DMS79 treated with DMSO at 0.1 percent for 48 hours (cell line): ENCODE data around the gene ALAS2.
A peak's percentile ranks its signal among the peaks of the same experiment; 100 is the strongest.
"Not testable (repeated sequence)": the region's sequence is repeated elsewhere in the genome, so short reads cannot be mapped to it uniquely, and the experiment has no call there.

ENCODE experiments used
- DNase-seq: peaks from one replicate; lab custom pipeline; 2025; lab: John Stamatoyannopoulos, UW

Gene ALAS2

GRCh38 chrX:55030271-55031205, at the start of gene ALAS2:
ALAS2 (minus strand) TSS chrX:55030977; CDS start chrX:55026000, 4,977 bp downstream.
- DNase-seq, result no peak

- no peak for DNase-seq
These were observed 44.2 kb upstream of the ALAS2 start, which contains the start of gene PAGE2B for GRCh38 chrX:55074851-55075467. PAGE2B (plus strand) TSS chrX:55075030; CDS start chrX:55076042, 1,012 bp downstream.

GRCh38 chrX:55072286-55072685, 41.5 kb upstream of the ALAS2 start:
- no peak for DNase-seq

GRCh38 chrX:55067180-55067579, 36.4 kb upstream of the ALAS2 start:
- not testable (repeated sequence) for DNase-seq

- peak; percentile 17 for DNase-seq
These were observed 27.0 kb upstream of the ALAS2 start for GRCh38 chrX:55057675-55058249.

GRCh38 chrX:55056820-55057674, 26.3 kb upstream of the ALAS2 start:
- DNase-seq, result peak; percentile 20

- DNase-seq, result not testable (repeated sequence)
These were observed 19.8 kb upstream of the ALAS2 start for GRCh38 chrX:55050599-55050998.

- no peak for DNase-seq
These were observed 10.7 kb upstream of the ALAS2 start for GRCh38 chrX:55041514-55041913.

GRCh38 chrX:55039471-55039870, 8.7 kb upstream of the ALAS2 start:
- DNase-seq, result no peak

GRCh38 chrX:55033429-55033828, 2.7 kb upstream of the ALAS2 start:
- DNase-seq, result no peak

- DNase-seq, result no peak
These were observed 1.5 kb downstream of the ALAS2 start for GRCh38 chrX:55029291-55029690.

GRCh38 chrX:55028611-55029010, 2.2 kb downstream of the ALAS2 start:
- DNase-seq, result no peak

GRCh38 chrX:55028040-55028439, 2.7 kb downstream of the ALAS2 start:
- no peak for DNase-seq

GRCh38 chrX:55026840-55027239, 3.9 kb downstream of the ALAS2 start:
- DNase-seq, result no peak

- DNase-seq, result no peak
These were observed 4.6 kb downstream of the ALAS2 start for GRCh38 chrX:55026143-55026542.

GRCh38 chrX:55014897-55015299, 15.9 kb downstream of the ALAS2 start:
- DNase-seq, result no peak

GRCh38 chrX:55011294-55011693, 19.5 kb downstream of the ALAS2 start:
- DNase-seq, result no peak

GRCh38 chrX:55008571-55009358, 22.0 kb downstream of the ALAS2 start:
- no peak for DNase-seq

GRCh38 chrX:55007656-55008055, 23.1 kb downstream of the ALAS2 start:
- DNase-seq, result no peak

- DNase-seq, result no peak
These were observed 23.8 kb downstream of the ALAS2 start for GRCh38 chrX:55006827-55007621.
